ENCODE measurements around the gene FBXO4. TPM values are rescaled to one million over a fixed set of nuclear protein-coding genes. Genes with fewer than 3 reads are reported as not detected.
"Not testable (repeated sequence)": the region's sequence is repeated elsewhere in the genome, so short reads cannot be mapped to it uniquely, and the experiment has no call there.

The FBXO4 gene
- total RNA-seq, 1 donor from 2014 or later = 5.6 TPM

DNA sequence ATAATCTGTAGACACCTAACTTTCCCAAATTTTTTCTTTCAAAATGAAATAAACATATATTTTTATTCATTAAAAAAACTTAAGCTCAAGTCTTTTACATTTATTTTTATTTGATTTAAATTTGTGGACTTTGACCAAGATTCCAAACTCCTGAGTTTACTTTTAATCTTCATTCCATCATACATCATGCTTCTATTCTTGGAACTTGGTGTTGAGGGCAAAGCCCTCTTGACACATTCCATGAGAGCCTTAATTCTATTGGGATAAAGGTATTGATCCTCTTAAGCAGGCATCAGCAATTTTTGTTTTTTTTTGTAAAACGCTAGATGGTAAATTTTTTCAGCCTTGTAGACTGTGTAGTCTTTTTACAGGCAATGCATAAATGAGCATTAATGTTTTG is 53.6 kb downstream of the FBXO4 start:
- DNase-seq (ENCODE audit: low spot score) (no peak), ATAC-seq (no peak)

DNA sequence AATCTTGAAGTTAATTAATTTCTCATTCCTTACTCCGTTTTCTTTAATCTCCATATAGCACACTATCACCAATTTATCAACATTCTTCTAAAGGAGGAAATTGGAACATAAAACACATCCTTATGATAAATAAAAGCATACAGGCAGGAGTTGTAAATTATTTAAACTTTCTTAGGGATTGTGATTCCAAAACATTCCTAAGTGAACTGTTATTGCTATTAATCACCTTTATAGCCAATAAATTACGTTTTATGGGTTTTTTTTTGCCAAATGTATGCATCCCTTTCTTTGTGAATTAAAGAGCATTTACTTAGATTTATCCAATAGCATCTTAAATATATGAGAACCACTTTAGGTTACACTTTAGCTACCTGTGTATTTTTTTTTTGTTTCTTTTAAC is 55.3 kb downstream of the FBXO4 start:
- ATAC-seq = no peak

DNA sequence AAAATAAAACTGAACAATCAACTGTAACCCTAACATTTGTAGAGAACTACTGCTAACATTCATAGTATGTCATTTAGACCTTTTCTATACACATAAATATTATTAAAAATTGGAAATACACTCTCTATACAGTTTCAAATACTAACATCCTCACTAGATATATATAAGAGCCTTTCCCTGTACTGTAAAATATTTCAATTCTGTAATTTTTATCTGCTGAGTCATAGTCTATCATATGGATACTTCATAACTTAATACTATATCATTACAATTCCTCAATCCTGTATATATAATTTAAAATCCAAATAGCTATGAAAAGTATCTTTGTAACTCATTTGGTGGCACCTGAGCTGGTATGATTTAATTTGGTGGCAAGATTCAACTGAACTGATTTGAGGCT is 55.8 kb downstream of the FBXO4 start:
- ATAC-seq (no peak), DNase-seq (ENCODE audit: low spot score) (no peak)

More for the DNA sequence above, 55.3 kb downstream of the FBXO4 start:
- DNase-seq (ENCODE audit: low spot score) = no peak

GRCh38 chr5:41982858-41983257 is 57.8 kb downstream of the FBXO4 start:
- ATAC-seq; DNase-seq (ENCODE audit: low spot score): not testable (repeated sequence)

GRCh38 chr5:41983284-41983683 is 58.2 kb downstream of the FBXO4 start:
- DNase-seq (ENCODE audit: low spot score) (no peak), ATAC-seq (no peak)

GRCh38 chr5:41985945-41986695 is 61.0 kb downstream of the FBXO4 start:
- ATAC-seq (no peak), DNase-seq (ENCODE audit: low spot score) (no peak)

Other genes starting within 250 kb of the FBXO4 start
- 0.75 TPM for gene OXCT1, start 54.9 kb upstream of the FBXO4 start, total RNA-seq
- gene RIMOC1, start 20.9 kb upstream of the FBXO4 start, total RNA-seq = 10.6 TPM

Data from left lobe of liver (tissue), 2 donors.